HG03045 (cell line): Measurements from ENCODE around the gene P2RX7.

Source experiments
- ATAC-seq: cut with Tn5 transposase; IDR thresholded peaks from one replicate; pipeline ENCODE4 v1.9.1; 2021; ENCODE audit warnings: mild to moderate bottlenecking, moderate library complexity; ENCODE audit not compliant: unreplicated experiment

The P2RX7 gene

GRCh38 chr12:121110211-121110940, 22.3 kb upstream of the P2RX7 start:
- ATAC-seq, result peak; percentile 74

GRCh38 chr12:121111684-121112083, 21.0 kb upstream of the P2RX7 start:
- ATAC-seq, result no peak

- ATAC-seq, result no peak
Observed at GRCh38 chr12:121112496-121112895, 20.2 kb upstream of the P2RX7 start.

GRCh38 chr12:121113057-121113456, 19.6 kb upstream of the P2RX7 start:
- no peak for ATAC-seq

- no peak for ATAC-seq
Observed at GRCh38 chr12:121114019-121114639, 18.5 kb upstream of the P2RX7 start.

- ATAC-seq, result no peak
Observed at GRCh38 chr12:121114806-121115205, 17.9 kb upstream of the P2RX7 start.

- ATAC-seq, result no peak
Observed at GRCh38 chr12:121115530-121115929, 17.1 kb upstream of the P2RX7 start.

GRCh38 chr12:121116318-121117225, 16.1 kb upstream of the P2RX7 start:
- ATAC-seq, result no peak

GRCh38 chr12:121117226-121117777, 15.4 kb upstream of the P2RX7 start:
- ATAC-seq, result no peak

- ATAC-seq, result no peak
Observed at GRCh38 chr12:121120323-121120722, 12.4 kb upstream of the P2RX7 start.

GRCh38 chr12:121120989-121121755, 11.5 kb upstream of the P2RX7 start:
- ATAC-seq, result no peak

- ATAC-seq, result no peak
Observed at GRCh38 chr12:121121805-121122204, 10.9 kb upstream of the P2RX7 start.

GRCh38 chr12:121123488-121123887, 9.2 kb upstream of the P2RX7 start:
- ATAC-seq, result no peak

- ATAC-seq, result no peak
Observed at GRCh38 chr12:121124402-121125109, 8.1 kb upstream of the P2RX7 start.

- no peak for ATAC-seq
Observed at GRCh38 chr12:121127501-121127900, 5.2 kb upstream of the P2RX7 start.

- ATAC-seq, result peak; percentile 75
Observed at GRCh38 chr12:121128908-121129810, 3.5 kb upstream of the P2RX7 start.

GRCh38 chr12:121129811-121130147, 2.9 kb upstream of the P2RX7 start:
- no peak for ATAC-seq

GRCh38 chr12:121130866-121131373, 1.8 kb upstream of the P2RX7 start:
- ATAC-seq, result no peak

- no peak for ATAC-seq
Observed at GRCh38 chr12:121131941-121132341, 735 bp upstream of the P2RX7 start.
